Retinal pigment epithelial cell (primary cell): ENCODE results near the gene DRICH1.
"Not testable (repeated sequence)": the region's sequence is repeated elsewhere in the genome, so short reads cannot be mapped to it uniquely, and the experiment has no call there.

Experiments
- DNase-seq: peaks from one replicate; pipeline ENCODE4 v3.0.0-alpha.2; 2010; ENCODE audit warnings: low read depth
- H3K4me3 ChIP-seq: 2 replicates; pipeline ENCODE4 v1.5.1; 2011; ENCODE audit warnings: mild to moderate bottlenecking, low read length, control low read depth, moderate library complexity
- TF ChIP-seq, protein P1 (sequence below): conservative IDR thresholded peaks from 2 replicates; pipeline ENCODE4 v1.5.1; 2011; ENCODE audit warnings: low read depth, low read length, control low read depth, inconsistent platforms

DRICH1 gene

DNA sequence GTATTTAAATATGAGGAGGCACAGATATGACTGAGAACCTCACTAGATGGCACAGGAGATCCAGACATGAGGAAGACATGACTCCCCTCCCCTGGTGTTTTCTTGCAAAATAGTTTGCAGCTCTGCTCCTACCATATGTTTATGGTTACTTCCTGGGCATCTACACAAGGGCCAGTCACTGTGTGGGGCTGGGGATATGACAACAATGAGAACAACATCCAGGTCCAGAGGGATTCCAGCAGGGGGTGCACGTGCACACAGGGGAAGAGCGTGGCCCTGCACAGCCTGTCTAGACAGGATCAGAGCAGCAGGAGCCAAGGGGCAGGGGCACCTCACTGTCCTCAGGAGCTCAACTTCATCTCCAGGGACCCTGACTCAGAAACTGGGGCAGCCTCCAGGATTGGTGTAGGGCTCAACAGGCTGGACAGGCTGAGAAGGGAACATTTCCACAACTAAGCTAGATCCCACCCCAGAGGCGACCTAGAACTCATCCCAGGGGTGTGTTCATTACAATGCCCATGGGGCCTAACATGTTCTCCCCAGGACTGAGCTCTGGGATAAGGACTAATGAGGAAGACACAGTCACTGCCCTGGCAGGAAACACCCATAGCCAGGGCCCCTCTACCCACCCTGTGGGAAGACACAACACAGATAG lies 4.6 kb downstream of the DRICH1 start:
- TF ChIP-seq, protein P1, sequence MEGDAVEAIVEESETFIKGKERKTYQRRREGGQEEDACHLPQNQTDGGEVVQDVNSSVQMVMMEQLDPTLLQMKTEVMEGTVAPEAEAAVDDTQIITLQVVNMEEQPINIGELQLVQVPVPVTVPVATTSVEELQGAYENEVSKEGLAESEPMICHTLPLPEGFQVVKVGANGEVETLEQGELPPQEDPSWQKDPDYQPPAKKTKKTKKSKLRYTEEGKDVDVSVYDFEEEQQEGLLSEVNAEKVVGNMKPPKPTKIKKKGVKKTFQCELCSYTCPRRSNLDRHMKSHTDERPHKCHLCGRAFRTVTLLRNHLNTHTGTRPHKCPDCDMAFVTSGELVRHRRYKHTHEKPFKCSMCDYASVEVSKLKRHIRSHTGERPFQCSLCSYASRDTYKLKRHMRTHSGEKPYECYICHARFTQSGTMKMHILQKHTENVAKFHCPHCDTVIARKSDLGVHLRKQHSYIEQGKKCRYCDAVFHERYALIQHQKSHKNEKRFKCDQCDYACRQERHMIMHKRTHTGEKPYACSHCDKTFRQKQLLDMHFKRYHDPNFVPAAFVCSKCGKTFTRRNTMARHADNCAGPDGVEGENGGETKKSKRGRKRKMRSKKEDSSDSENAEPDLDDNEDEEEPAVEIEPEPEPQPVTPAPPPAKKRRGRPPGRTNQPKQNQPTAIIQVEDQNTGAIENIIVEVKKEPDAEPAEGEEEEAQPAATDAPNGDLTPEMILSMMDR = peak; percentile 39
- DNase-seq = not testable (repeated sequence)

DNA sequence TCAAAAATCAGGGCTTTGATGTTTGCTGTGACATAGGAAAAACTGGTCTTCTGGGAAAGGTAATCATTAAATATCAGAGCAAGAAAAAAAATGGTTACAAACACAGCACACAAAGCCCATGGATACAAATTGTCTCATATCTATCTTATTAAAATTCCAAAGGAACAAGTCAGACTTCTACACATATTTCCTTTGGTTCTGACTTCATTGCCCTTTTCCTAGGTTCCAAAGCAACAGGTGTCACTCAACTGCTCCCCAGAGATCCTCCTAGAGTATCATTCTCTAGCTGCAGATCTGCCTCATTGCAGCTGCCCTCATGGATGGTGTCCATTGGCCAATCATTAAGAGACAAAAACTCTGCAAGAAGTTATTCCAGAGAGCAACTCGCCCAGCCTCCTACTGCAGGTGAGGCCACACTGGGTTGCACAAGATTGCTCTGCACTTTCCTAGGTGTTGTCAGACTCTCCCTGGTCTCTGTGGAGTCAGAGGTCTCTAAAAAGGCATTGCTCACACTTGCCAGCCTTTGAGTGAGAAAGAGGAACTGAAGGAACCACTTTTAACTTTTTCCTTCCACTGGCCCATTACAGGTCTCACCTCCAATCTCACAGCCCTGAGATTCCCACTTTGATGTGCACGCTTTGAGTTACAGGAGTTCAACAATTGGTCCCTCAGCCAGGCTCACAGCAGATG lies 5.7 kb downstream of the DRICH1 start:
- no peak overlapping the region for H3K4me3 ChIP-seq
- TF ChIP-seq, protein P1 = no peak
- no peak for DNase-seq

More for the DNA sequence above, 4.6 kb downstream of the DRICH1 start:
- not testable (repeated sequence) for H3K4me3 ChIP-seq

DNA sequence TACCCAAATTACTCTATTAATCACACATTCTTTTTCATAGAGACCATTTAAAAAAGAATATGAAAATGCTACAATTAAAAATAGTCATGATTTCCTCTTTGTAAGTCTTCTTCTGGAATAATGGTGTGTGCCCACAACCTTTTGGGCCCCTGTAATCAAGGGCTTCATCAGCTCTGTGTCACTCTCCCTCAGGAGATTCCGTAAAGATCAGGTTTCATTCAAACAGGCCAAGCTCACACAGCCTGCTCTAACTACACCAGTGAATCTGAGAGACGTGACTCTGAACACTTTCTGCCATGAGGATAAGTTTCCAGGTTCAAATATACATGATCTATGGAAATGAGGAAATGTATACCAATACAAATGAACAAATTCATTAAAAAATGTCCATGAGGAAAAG lies 9.5 kb downstream of the DRICH1 start:
- H3K4me3 ChIP-seq = no peak overlapping the region
- TF ChIP-seq, protein P1 = no peak
- no peak for DNase-seq

DNA sequence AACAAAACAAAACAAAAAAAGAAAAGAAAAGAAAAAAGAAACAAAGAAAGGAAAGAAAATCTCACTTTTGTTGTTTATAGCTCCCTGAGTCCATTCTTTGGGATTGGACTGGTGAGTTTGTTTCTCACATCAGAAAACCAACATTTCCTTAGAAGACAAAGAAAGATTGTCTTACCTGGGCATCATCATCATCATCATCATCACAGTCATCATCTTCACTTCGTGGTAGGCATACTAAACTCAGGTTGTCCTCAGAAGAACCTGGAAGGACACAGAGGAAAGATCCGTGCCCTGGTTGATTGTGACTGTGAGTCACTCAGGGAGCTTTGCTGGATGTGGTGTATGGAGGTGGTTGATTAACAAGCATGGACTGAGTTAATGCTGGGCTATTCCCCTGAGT lies 10.2 kb downstream of the DRICH1 start:
- H3K4me3 ChIP-seq, DNase-seq: not testable (repeated sequence)

DNA sequence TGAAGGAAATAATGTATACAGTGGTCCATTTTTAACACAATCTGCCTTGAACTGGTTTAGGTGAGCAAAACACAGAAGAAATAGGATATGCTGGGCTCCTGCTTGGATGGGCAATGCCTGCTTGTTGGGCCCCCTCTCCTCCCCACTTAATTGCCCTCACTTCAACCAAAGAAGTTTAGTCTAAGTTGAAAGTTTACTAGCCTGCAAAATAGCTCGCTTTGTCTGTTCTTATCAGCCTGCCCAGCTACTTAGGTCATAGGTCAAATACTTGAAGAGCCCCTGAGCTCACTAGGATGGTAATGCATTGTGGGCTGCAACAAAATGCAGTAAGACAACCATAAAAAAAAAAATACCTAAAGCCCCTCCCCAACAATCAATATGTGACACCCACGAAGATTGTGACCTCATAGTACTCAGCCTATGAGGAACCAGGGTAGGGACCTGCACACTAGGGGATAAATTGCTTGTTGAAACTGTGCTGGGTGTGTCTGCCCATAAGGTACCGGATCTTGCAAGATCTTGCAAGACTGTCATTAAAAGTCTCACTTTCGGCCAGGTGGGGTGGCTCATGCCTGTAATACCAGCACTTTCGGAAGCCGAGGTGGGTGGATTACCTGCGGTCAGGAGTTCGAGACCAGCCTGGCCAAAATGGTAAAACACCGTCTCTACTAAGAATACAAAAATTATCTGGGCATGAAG lies 10.9 kb downstream of the DRICH1 start:
- H3K4me3 ChIP-seq = no peak overlapping the region
- TF ChIP-seq, protein P1 = no peak
- DNase-seq = no peak

DNA sequence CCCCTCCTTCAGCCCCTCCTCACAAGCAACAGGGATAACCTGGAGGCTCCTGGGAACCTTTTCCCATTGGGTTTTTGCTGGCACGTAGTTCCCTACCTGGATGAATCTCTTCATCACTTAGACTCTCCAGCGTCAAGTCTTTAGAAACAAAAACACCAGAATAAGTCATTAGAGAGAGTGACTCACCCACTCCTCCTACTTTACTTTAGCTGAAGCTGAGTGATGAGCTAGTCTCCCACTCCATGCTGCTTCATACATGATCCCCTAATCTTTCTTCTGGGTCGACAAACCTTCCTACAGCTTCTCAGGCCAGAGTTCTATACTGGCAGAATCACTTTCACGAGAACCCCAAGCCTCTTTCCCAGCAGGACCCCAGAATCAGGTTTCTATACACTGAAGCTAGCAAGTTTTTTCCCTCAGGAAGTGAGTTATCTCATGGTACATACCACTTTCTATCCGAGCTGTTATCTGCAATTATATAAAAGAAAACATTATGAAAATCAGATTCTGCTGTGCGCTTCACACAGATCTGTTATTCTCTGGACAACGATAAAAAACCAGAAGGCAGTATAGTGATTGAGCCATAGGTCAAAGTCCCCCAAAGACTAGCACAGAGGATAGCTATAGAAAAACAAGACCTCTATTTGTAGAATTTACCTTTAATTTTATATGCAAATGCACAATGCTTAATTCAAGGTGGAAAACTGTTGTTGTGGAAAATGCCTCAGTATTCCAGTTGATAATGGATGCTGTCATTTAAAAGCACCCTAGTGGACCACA lies 18.7 kb downstream of the DRICH1 start:
- DNase-seq = no peak
- H3K4me3 ChIP-seq = no peak overlapping the region
- TF ChIP-seq, protein P1 = no peak

DNA sequence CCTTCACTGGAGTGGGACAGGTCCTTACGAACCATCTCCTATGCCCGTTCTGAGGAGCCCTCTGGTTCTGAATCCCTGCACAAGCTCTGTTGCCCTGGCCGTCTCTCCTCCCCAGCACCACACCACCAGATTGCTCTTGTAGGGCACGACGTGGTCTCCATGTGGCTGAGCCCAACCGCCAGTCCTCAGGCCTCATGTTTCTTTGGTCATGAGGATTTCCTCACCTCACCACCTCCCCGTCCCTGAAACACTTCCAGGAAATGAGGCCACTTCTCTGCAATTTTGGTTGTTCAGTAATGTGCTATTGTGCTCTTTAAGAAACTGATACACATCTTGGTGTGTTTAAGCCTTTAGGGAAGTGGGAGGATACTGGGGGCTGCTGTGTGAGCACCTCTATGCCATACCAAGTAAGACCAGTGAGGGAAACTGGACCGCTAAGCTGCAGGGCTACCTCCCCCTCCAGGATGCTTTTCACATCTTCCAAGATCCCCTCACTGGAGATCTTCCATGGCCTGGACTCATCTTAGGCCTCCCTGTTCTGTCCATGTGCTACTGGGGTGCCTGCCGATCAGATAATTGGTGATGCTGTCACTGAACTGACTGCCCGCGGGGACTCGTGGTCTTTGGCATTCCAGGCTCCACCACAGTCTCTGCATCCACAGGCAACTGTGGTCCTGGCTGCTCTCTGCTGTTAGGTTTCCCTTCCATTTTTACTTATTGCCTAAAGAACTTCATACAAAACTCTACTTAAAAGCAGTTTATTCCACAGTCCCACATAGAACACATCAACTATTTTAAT lies 21.9 kb downstream of the DRICH1 start:
- TF ChIP-seq, protein P1 = no peak
- no peak for DNase-seq
- no peak overlapping the region for H3K4me3 ChIP-seq
